SK-N-SH (cell line): Measurements from ENCODE around the gene IL22RA1.

Experiments used
- EP300 ChIP-seq, 2 experiments: IDR thresholded peaks; 2 replicates each; pipeline versions ENCODE4 v1.4.0 to v1.6.1; 2012; ENCODE audit warnings: borderline replicate concordance in 1 of 2, low read depth in 1 of 2, low read length in 1 of 2
- GATA2 ChIP-seq: sonication (generic); formaldehyde crosslinking; IDR thresholded peaks from 2 replicates; pipeline ENCODE4 v1.5.0; 2020; ENCODE audit warnings: mild to moderate bottlenecking, missing genetic modification reagents
- POLR2AphosphoS5 ChIP-seq: IDR thresholded peaks from 2 replicates; pipeline ENCODE4 v1.6.1; 2012; ENCODE audit warnings: low read depth, low read length
- TAF1 ChIP-seq: IDR thresholded peaks from 2 replicates; pipeline ENCODE4 v1.6.1; 2012; ENCODE audit warnings: low read depth, mild to moderate bottlenecking, low read length, moderate library complexity, borderline replicate concordance
- TF ChIP-seq, protein P1 (sequence below): fragments of 200-600 bp; sonication (generic); IDR thresholded peaks from 2 replicates; pipeline ENCODE4 v1.6.1; 2017; ENCODE audit warnings: antibody characterized with exemption, mild to moderate bottlenecking, moderate library complexity
- TF ChIP-seq, protein P2 (sequence below): IDR thresholded peaks from 2 replicates; pipeline ENCODE4 v1.4.0; 2012; ENCODE audit warnings: low read depth

- TF ChIP-seq, protein P1, sequence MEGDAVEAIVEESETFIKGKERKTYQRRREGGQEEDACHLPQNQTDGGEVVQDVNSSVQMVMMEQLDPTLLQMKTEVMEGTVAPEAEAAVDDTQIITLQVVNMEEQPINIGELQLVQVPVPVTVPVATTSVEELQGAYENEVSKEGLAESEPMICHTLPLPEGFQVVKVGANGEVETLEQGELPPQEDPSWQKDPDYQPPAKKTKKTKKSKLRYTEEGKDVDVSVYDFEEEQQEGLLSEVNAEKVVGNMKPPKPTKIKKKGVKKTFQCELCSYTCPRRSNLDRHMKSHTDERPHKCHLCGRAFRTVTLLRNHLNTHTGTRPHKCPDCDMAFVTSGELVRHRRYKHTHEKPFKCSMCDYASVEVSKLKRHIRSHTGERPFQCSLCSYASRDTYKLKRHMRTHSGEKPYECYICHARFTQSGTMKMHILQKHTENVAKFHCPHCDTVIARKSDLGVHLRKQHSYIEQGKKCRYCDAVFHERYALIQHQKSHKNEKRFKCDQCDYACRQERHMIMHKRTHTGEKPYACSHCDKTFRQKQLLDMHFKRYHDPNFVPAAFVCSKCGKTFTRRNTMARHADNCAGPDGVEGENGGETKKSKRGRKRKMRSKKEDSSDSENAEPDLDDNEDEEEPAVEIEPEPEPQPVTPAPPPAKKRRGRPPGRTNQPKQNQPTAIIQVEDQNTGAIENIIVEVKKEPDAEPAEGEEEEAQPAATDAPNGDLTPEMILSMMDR = no peak
- TF ChIP-seq GATA2 (CRISPR knock-in tag) (no peak), EP300 (IDR thresholded peaks at IDR 0.05; ENCODE audit: borderline replicate concordance in 1 of 2, low read depth in 1 of 2, low read length in 1 of 2) (no peak), POLR2AphosphoS5 (no peak), TAF1 (no peak)
- TF ChIP-seq, protein P2, sequence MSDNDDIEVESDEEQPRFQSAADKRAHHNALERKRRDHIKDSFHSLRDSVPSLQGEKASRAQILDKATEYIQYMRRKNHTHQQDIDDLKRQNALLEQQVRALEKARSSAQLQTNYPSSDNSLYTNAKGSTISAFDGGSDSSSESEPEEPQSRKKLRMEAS = no peak
Observed at GRCh38 chr1:24179251-24179840, 36.4 kb upstream of the IL22RA1 start.
